HG03039 (cell line): ENCODE measurements around the gene IL12B.
"Not testable (repeated sequence)": the region's sequence is repeated elsewhere in the genome, so short reads cannot be mapped to it uniquely, and the experiment has no call there.

ENCODE experiments used
- ATAC-seq: cut with Tn5 transposase; IDR thresholded peaks from one replicate; pipeline ENCODE4 v1.9.1; 2021; ENCODE audit warnings: mild to moderate bottlenecking, moderate library complexity; ENCODE audit not compliant: unreplicated experiment

IL12B gene

DNA sequence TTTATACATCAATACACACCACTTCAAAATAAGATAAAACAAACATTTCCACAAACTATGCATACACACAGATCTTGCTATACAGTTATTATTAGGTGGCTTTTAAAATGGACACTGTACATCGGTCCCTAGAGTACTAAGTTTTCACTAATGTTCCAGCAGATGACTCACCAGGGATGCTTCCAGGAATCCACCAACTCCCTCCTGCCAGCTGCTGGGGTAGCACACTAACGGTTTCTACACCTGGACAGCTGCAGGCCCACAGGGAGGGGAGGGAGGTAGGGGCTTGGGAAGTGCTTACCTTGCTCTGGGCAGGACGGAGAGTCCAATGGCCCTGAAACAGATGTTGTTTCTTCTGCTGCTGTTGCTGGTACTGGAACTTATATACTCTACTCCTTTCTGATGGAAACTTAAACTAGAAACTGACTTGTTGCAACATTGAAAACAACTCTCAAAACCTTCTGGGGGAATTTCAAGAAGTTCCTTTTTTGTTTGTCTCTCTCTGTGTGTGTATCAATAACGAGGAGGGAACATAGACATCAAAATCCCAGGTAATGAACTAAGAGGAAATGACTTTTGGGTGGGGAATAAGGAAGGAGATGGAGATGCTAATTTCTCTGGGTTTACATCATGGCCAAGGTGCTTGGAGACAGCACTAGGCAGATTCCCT is at the start of gene IL12B:
IL12B (minus strand) TSS at position 357 of the 670 bp plus-strand sequence. CDS start 3,705 bp downstream, outside the sequence.
- no peak for ATAC-seq

DNA sequence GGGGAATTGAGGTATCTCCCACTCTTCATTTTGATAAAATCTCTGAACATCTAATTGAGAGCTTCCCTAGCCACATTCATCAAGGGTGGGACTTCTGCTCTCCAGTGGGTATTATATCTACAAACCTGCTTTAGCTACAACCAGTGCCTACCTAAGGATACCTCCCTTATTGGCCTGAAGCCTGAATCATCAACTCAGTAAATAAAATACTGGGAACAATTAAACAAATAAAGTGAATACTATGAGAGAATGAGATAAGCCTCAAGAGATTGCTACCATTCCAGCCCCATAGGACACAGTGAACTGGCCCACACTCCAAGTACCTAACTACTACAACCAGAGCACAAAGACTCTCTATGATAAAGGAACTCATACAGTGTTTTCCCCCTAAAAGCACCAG is 47.4 kb upstream of the IL12B start:
- ATAC-seq, result no peak

DNA sequence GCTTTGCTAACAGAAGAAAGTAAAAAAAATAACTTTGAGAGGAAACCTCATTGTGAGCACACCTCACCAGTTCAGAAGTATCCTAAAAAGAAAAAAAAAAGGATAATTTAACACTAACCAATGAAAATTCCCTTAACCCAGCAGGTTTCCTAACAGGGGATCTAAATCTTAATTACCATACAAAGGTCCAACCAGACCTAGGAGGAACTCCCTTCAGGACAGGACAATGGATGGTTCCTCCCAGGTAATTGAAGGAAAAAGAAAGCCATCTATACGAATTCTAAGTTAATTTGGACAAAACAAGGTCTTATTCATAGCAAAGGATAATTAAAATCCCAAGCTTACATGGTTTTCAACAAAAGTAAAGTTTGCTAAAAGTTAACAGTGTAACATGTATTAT is 37.6 kb upstream of the IL12B start:
- not testable (repeated sequence) for ATAC-seq

- not testable (repeated sequence) for ATAC-seq
Observed at GRCh38 chr5:159366776-159367175, 36.5 kb upstream of the IL12B start.

GRCh38 chr5:159362220-159362619 is 31.9 kb upstream of the IL12B start:
- ATAC-seq, result no peak

DNA sequence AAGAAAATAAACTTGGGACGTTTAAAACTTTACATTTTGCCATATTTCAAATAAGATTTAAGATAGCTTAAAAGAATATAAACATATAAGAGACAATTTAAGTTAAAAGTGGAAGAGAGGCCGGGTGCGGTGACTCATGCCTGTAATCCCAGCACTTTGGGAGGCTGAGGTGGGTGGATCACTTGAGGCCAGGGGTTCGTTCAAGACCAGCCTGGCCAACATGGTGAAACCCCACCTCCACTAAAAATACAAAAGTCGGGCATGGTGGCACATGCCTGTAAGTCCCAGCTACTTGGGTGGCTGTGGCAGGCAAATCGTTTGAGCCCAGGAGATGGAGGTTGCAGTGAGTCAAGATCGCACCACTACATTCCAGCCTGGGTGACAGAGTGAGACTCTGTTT is 29.6 kb upstream of the IL12B start:
- ATAC-seq, result not testable (repeated sequence)

- ATAC-seq, result no peak
Observed at GRCh38 chr5:159359408-159359807, 29.1 kb upstream of the IL12B start.

GRCh38 chr5:159353661-159354252 is 23.5 kb upstream of the IL12B start:
- no peak for ATAC-seq

- ATAC-seq, result not testable (repeated sequence)
Observed at GRCh38 chr5:159350644-159351043, 20.4 kb upstream of the IL12B start.

- not testable (repeated sequence) for ATAC-seq
Observed at GRCh38 chr5:159350216-159350615, 19.9 kb upstream of the IL12B start.

DNA sequence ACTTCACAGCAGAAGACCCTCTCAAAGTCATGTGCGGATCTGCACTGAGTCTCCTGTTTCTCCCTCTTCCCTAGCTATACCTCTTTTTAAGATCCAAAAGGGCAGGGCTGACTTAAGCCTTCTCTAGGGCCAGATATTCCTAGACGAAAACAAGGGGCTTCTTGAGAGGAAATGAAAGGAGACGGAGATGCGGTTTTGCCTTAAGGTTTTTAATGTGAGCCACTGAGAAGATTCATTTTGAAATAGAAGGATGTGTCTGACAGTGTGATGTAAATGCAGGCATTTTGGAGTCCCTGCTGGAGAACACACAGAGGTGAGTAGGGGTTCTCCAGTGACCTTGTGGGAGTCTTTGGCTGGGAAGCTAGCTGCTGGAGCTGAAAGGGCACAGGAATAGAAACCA is 15.6 kb upstream of the IL12B start:
- ATAC-seq, result no peak

- ATAC-seq, result no peak
Observed at GRCh38 chr5:159345336-159345735, 15.0 kb upstream of the IL12B start.

GRCh38 chr5:159343295-159344094 is 13.2 kb upstream of the IL12B start:
- no peak for ATAC-seq

GRCh38 chr5:159342840-159343239 is 12.6 kb upstream of the IL12B start:
- ATAC-seq, result no peak

- ATAC-seq, result no peak
Observed at GRCh38 chr5:159341906-159342310, 11.6 kb upstream of the IL12B start.

DNA sequence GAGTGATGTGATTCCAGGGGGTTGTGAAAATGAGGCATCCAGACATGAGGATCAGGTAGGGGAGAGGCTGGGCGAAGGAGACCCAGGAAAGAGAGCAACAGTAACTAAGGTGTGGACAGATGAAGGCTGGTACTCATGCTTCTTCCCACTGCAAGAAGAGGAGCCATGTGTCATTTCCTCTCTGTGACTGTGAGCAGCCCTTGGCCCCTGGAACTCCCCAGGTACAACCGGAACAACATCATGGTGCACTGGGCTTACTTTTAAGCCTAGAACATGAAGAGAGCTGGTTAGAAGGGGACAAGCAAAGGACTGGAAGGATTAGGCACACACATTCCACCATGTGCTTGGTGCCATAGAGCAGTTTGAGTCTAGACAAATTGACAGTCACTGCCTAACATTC is 10.9 kb upstream of the IL12B start:
- no peak for ATAC-seq

- ATAC-seq, result no peak
Observed at GRCh38 chr5:159340511-159340910, 10.2 kb upstream of the IL12B start.

GRCh38 chr5:159339460-159339859 is 9.2 kb upstream of the IL12B start:
- no peak for ATAC-seq

- no peak for ATAC-seq
Observed at GRCh38 chr5:159338118-159338517, 7.8 kb upstream of the IL12B start.

- no peak for ATAC-seq
Observed at GRCh38 chr5:159337016-159337955, 7.0 kb upstream of the IL12B start.

DNA sequence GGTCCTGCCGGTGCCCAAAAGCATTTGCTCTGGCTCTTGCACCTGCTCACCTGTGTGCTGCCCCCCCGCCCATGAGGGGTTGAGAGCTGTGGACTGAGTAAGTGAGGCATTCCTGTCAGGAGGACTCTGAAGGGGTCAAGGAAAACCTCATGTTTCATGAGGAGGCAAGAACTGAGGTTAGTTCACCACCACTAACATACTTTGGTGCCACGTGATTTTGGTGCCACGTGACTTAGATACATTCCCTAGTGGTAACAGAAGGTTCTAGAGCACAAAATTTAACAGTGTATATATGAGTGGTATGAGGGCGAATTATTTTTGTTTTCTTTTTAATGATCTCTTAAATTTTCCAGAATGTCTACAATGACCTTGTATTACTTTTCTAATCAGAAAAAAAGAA is 6.3 kb upstream of the IL12B start:
- ATAC-seq, result no peak
